D341Med (cell line): ENCODE data around the gene RMDN3.

Source experiments
- DNase-seq: peaks from one replicate; pipeline ENCODE4 v3.0.0; 2012; ENCODE audit warnings: low spot score

Gene RMDN3

GRCh38 chr15:40694688-40695468, 60.2 kb downstream of the RMDN3 start, which contains the start of gene RAD51:
TSS of gene RAD51 (plus strand) at chr15:40695174. CDS start at chr15:40698759, 3,585 bp downstream.
- peak; percentile 95 for DNase-seq

- no peak for DNase-seq
These were observed 61.0 kb downstream of the RMDN3 start for GRCh38 chr15:40693904-40694687.

GRCh38 chr15:40691737-40692136, 63.3 kb downstream of the RMDN3 start:
- DNase-seq: no peak

GRCh38 chr15:40688932-40689799, 65.9 kb downstream of the RMDN3 start:
- no peak for DNase-seq
